Stomach (tissue), 9 donors: ENCODE results near the gene COL1A2. TPM values are rescaled to one million over a fixed set of nuclear protein-coding genes. Genes with fewer than 3 reads are reported as not detected.

Experiments used
- DNase-seq, 2 donors: peaks; one replicate each; pipeline versions ENCODE4 v3.0.0 to v3.0.0-alpha.2; 2013 to 2019
- H3K27ac ChIP-seq, 5 donors: fragments of 200-600 bp in 4 of 5; sonication (generic) in 4 of 5; one replicate each; pipeline ENCODE4 v1.5.1; 2013 to 2019; ENCODE audit warnings: mild to moderate bottlenecking in 1 of 5, moderate library complexity in 1 of 5
- H3K27me3 ChIP-seq, 3 donors: fragments of 200-600 bp; sonication (generic); one replicate each; pipeline ENCODE4 v1.5.1; 2017 to 2019; ENCODE audit warnings: mixed run types in 1 of 3
- H3K36me3 ChIP-seq, 4 donors: fragments of 200-600 bp; sonication (generic); 1 replicate in 3 of 4; 2 replicates in 1 of 4; pipeline ENCODE4 v1.5.1; 2016 to 2019
- H3K4me1 ChIP-seq, 4 donors: fragments of 200-600 bp; sonication (generic); one replicate each; pipeline ENCODE4 v1.5.1; 2016 to 2019
- H3K4me3 ChIP-seq, 4 donors: fragments of 200-600 bp; sonication (generic) in 3 of 4; one replicate each; pipeline ENCODE4 v1.5.1; 2016 to 2019; ENCODE audit warnings: mild to moderate bottlenecking in 1 of 4
- H3K9me3 ChIP-seq, 4 donors: fragments of 200-600 bp; sonication (generic); one replicate each; pipeline ENCODE4 v1.5.1; 2016 to 2019
- EP300 ChIP-seq: sonication (generic); formaldehyde crosslinking; IDR thresholded peaks from one replicate; pipeline ENCODE4 v1.6.1; 2017; ENCODE audit warnings: antibody characterized with exemption
- POLR2A ChIP-seq, 4 donors: fragments of 450-650 bp; IDR thresholded peaks; one replicate each; pipeline ENCODE4 v1.6.1; 2016; ENCODE audit warnings: antibody characterized with exemption in 4 of 4, control low read depth in 2 of 4, mild to moderate bottlenecking in 1 of 4, moderate library complexity in 1 of 4
- POLR2AphosphoS5 ChIP-seq, 3 donors: sonication (generic); formaldehyde crosslinking; IDR thresholded peaks; one replicate each; pipeline ENCODE4 v1.6.1; 2016; ENCODE audit warnings: antibody characterized with exemption in 3 of 3
- WGBS, 5 donors: extraction: QIAGEN DNeasy Blood & Tissue Kit in 3 of 5; methylation state at CpG; one replicate each; pipeline versions ENCODE4 v1.1.5 to v1.1.7; 2013 to 2018; 5-methylcytosine and 5-hydroxymethylcytosine counted together
- intact Hi-C: fragments of 100-400 bp; cut with DNase I; formaldehyde crosslinking; loops from one replicate; pipeline ENCODE4 v1.15.1; 2023; ENCODE audit warnings: low total_unique reads
- polyA plus RNA-seq, 3 donors: library from polyadenylated mRNA; stranded (reverse); fragments of 200-250 nt; gene quantifications; one replicate each; pipeline ENCODE4 v1.2.3, GENCODE V29; 2013
- total RNA-seq, 5 donors: library from RNA; depleted of rRNA; stranded (reverse); fragments of >200 nt; gene quantifications; one replicate each; pipeline versions ENCODE4 v1.1.0 to v1.2.3, GENCODE V29; 2014 to 2016
- TF ChIP-seq, protein P1 (sequence below), 7 experiments: fragments of 450-650 bp in 4 of 7; fragments of 200-600 bp in 3 of 7; sonication (generic) in 3 of 7; IDR thresholded peaks; one replicate each; pipeline ENCODE4 v1.5.1; 2016 to 2019; ENCODE audit warnings: antibody characterized with exemption in 7 of 7, control low read depth in 2 of 7, mild to moderate bottlenecking in 1 of 7
- donor health status: healthy with polysubstance abuse.
- donor health status: Bipolar disorder and iron deficiency.
- donor health status: healthy.

COL1A2 gene
- total and polyA plus RNA-seq, 8 donors = 30.9 to 3,975 (median 82.5) TPM

GRCh38 chr7:94401428-94401814, 6.7 kb downstream of the COL1A2 start:
- H3K4me1 ChIP-seq = peaks cover 0 to 28% (median 11%) of the 10 kb centered on the region in 4 donors
- no peak overlapping the region for H3K4me3 ChIP-seq
- TF ChIP-seq EP300 (no peak), POLR2AphosphoS5 (IDR thresholded peaks at IDR 0.05) (no peak), POLR2A (IDR thresholded peaks at IDR 0.05) (no peak)
- TF ChIP-seq, protein P1, sequence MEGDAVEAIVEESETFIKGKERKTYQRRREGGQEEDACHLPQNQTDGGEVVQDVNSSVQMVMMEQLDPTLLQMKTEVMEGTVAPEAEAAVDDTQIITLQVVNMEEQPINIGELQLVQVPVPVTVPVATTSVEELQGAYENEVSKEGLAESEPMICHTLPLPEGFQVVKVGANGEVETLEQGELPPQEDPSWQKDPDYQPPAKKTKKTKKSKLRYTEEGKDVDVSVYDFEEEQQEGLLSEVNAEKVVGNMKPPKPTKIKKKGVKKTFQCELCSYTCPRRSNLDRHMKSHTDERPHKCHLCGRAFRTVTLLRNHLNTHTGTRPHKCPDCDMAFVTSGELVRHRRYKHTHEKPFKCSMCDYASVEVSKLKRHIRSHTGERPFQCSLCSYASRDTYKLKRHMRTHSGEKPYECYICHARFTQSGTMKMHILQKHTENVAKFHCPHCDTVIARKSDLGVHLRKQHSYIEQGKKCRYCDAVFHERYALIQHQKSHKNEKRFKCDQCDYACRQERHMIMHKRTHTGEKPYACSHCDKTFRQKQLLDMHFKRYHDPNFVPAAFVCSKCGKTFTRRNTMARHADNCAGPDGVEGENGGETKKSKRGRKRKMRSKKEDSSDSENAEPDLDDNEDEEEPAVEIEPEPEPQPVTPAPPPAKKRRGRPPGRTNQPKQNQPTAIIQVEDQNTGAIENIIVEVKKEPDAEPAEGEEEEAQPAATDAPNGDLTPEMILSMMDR (IDR thresholded peaks at IDR 0.05) = no peak
- H3K9me3 ChIP-seq = no peaks in the 10 kb centered on the region
- no peak for DNase-seq
- intact Hi-C loops = no loop called here
- no peaks in the 10 kb centered on the region for H3K27me3 ChIP-seq
- WGBS, 5 donors = 20 to 40% (median 35%) methylated on average over 1 of the region's 1 CpG
- H3K36me3 ChIP-seq = peaks cover 0 to 43% (median 23%) of the 10 kb centered on the region in 4 donors
- H3K27ac ChIP-seq = peak overlapping the region in 2 of 5 donors; percentile 43 to 45

GRCh38 chr7:94403546-94403945, 8.9 kb downstream of the COL1A2 start:
- intact Hi-C loops = no loop called here
- WGBS, 5 donors = 53 to 85% (median 79%) methylated on average over 1 of the region's 1 CpG
- Histone ChIP-seq H3K4me3 (no peak overlapping the region), H3K27ac (no peak overlapping the region), H3K9me3 (no peaks in the 10 kb centered on the region), H3K36me3 (peaks cover 0 to 57% (median 33%) of the 10 kb centered on the region in 4 donors), H3K4me1 (peaks cover 0 to 28% (median 11%) of the 10 kb centered on the region in 4 donors), H3K27me3 (no peaks in the 10 kb centered on the region)
- TF ChIP-seq POLR2A (IDR thresholded peaks at IDR 0.05) (no peak), POLR2AphosphoS5 (IDR thresholded peaks at IDR 0.05) (no peak), EP300 (no peak)
- TF ChIP-seq, protein P1 (IDR thresholded peaks at IDR 0.05) = no peak
- no peak for DNase-seq

DNA sequence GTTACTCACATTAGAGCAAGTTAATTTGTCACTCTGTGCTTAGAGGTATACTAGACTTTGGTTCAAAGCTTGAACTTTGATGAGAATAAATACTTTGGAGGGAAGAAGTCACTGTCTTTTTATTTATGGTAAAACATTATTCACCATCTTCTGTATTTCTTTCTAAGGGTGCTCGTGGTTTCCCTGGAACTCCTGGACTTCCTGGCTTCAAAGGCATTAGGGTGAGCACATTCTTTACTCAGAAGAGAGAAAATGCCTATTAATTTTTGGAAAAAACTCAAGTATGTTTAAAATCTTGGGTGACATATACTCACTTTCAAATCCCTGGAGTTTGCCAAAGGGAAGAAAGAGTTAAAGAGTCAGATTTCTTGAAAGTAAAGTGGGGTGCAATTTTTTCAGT, 10.8 kb downstream of the COL1A2 start:
- Histone ChIP-seq H3K4me3 (no peak overlapping the region), H3K36me3 (peaks cover 0 to 77% (median 51%) of the 10 kb centered on the region in 4 donors), H3K27me3 (no peaks in the 10 kb centered on the region), H3K27ac (no peak overlapping the region), H3K4me1 (peaks cover 0 to 13% (median 3%) of the 10 kb centered on the region in 4 donors), H3K9me3 (no peaks in the 10 kb centered on the region)
- TF ChIP-seq POLR2A (IDR thresholded peaks at IDR 0.05) (no peak), POLR2AphosphoS5 (IDR thresholded peaks at IDR 0.05) (no peak)
- intact Hi-C loops = no loop called here
- DNase-seq = no peak
- WGBS, 5 donors = 33 to 68% (median 58%) methylated on average over 1 of the region's 1 CpG

DNA sequence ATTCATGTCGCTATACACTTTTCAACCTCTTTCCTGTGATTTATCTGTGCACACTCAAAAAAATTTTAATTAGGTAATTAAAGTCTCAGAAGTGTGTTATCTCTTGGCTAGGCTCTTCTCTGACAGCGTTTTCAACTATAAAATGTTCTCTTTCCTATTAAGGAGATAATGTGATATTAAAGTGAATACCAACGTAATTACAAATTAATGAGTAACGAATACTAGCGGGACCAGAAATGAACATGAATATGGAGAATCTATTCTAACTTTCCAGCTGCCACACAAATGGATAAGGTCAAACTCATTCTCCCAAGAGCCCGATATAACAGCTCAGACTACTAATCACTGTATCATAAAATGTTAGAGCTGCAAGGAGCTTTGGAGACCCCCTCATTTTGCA, 12.0 kb downstream of the COL1A2 start:
- Histone ChIP-seq H3K9me3 (no peaks in the 10 kb centered on the region), H3K27ac (peak overlapping the region in 1 of 5 donors; percentile 14), H3K36me3 (peaks cover 3 to 88% (median 58%) of the 10 kb centered on the region in 4 donors), H3K27me3 (no peaks in the 10 kb centered on the region), H3K4me1 (peaks cover 0 to 10% (median 0%) of the 10 kb centered on the region in 4 donors), H3K4me3 (no peak overlapping the region)
- no peak for DNase-seq
- WGBS, 5 donors = 74 to 84% (median 81%) methylated on average over 6 of the region's 6 CpGs
- intact Hi-C loops = no loop called here
- TF ChIP-seq, protein P1 (IDR thresholded peaks at IDR 0.05) = no peak
- no peak for TF ChIP-seq POLR2A (IDR thresholded peaks at IDR 0.05)
- TF ChIP-seq POLR2AphosphoS5 (IDR thresholded peaks at IDR 0.05) = no peak
- no peak for TF ChIP-seq EP300

GRCh38 chr7:94409200-94409948, 14.7 kb downstream of the COL1A2 start:
- Histone ChIP-seq H3K9me3 (no peaks in the 10 kb centered on the region), H3K27me3 (no peaks in the 10 kb centered on the region), H3K36me3 (peaks cover 10 to 90% (median 59%) of the 10 kb centered on the region in 4 donors), H3K4me1 (peaks cover 0 to 17% (median 0%) of the 10 kb centered on the region in 4 donors), H3K4me3 (no peak overlapping the region), H3K27ac (peak overlapping the region in 3 of 5 donors; percentile 20 to 34 (median 32))
- 80 to 92% (median 85%) methylated on average over 14 to 15 of the region's 15 CpGs for WGBS, 5 donors
- DNase-seq = no peak
- TF ChIP-seq EP300 = no peak
- TF ChIP-seq, protein P1 (IDR thresholded peaks at IDR 0.05) = no peak
- no peak for TF ChIP-seq POLR2A (IDR thresholded peaks at IDR 0.05)
- TF ChIP-seq POLR2AphosphoS5 (IDR thresholded peaks at IDR 0.05) = no peak
- intact Hi-C loops = no loop called here
